ENCODE results near the gene ARL6IP6. TPM values are rescaled to one million over a fixed set of nuclear protein-coding genes. Genes with fewer than 3 reads are reported as not detected.

Gene ARL6IP6
- total RNA-seq, 4 donors from 2014 or later, result 6.5 to 20.2 (median 12.8) TPM

DNA sequence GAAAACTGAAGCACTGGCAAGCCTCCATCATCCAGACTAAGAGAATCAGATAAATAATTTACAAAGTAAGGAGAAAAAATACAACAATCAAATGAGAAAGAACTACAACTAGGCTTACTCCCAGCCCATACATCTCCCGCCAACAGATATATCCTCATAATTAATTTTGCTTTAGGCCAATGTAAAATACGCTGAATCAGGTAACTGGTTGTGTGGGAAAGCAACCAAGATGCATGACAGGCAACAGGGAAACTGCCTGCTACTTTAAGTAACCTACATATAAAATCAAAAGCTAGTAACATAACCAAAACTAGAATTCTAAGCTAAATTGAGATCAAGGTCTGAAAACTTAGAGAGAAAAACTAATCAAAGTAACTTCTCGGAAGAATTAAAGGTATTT is 22.7 kb upstream of the ARL6IP6 start:
- intact Hi-C loops (cut with DNase I), result no loop called here
- 99% methylated on average over 3 of the region's 3 CpGs for WGBS
- peaks cover 0 to 20% (median 12%) of the 10 kb centered on the region in 4 donors for H3K36me3 ChIP-seq
- H3K9me3 ChIP-seq, result no peaks in the 10 kb centered on the region
- no peak overlapping the region for H3K4me3 ChIP-seq
- TF ChIP-seq EP300 (IDR thresholded peaks at IDR 0.05), result no peak
- TF ChIP-seq, protein P1, sequence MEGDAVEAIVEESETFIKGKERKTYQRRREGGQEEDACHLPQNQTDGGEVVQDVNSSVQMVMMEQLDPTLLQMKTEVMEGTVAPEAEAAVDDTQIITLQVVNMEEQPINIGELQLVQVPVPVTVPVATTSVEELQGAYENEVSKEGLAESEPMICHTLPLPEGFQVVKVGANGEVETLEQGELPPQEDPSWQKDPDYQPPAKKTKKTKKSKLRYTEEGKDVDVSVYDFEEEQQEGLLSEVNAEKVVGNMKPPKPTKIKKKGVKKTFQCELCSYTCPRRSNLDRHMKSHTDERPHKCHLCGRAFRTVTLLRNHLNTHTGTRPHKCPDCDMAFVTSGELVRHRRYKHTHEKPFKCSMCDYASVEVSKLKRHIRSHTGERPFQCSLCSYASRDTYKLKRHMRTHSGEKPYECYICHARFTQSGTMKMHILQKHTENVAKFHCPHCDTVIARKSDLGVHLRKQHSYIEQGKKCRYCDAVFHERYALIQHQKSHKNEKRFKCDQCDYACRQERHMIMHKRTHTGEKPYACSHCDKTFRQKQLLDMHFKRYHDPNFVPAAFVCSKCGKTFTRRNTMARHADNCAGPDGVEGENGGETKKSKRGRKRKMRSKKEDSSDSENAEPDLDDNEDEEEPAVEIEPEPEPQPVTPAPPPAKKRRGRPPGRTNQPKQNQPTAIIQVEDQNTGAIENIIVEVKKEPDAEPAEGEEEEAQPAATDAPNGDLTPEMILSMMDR (IDR thresholded peaks at IDR 0.05), result no peak
- no peak for TF ChIP-seq POLR2AphosphoS5 (IDR thresholded peaks at IDR 0.05)
- TF ChIP-seq POLR2A (IDR thresholded peaks at IDR 0.05; ENCODE audit: low read depth), result no peak
- H3K4me1 ChIP-seq, result peaks cover 0 to 5% (median 0%) of the 10 kb centered on the region in 4 donors
- DNase-seq (ENCODE audit: extremely low spot score), result no peak
- H3K27ac ChIP-seq (replicated peaks in 1 of 4), result no peak overlapping the region
- no peaks in the 10 kb centered on the region for H3K27me3 ChIP-seq

DNA sequence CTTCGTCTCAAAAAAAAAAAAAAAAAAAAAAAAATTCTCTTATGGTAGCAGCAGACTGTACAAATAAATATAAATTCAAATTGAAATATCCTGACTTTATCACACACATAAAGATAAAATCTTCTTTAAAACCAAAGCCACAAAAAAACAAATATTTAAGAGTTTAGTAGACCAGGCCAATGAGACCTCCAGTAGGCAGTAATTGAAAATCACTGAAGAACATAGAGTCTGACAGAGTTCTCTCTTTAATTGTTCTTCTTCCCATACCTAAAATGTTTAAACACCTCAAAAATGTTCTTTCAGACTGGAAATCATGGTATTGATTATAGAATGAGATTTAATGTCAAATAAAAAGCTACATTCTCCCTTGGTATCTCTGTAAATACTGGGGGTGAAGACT is 21.9 kb upstream of the ARL6IP6 start:
- Histone ChIP-seq H3K4me3 (no peak overlapping the region), H3K9me3 (no peaks in the 10 kb centered on the region), H3K36me3 (peaks cover 0 to 20% (median 12%) of the 10 kb centered on the region in 4 donors), H3K27ac (replicated peaks in 1 of 4) (no peak overlapping the region), H3K27me3 (no peaks in the 10 kb centered on the region), H3K4me1 (peaks cover 0 to 5% (median 0%) of the 10 kb centered on the region in 4 donors)
- TF ChIP-seq EP300 (IDR thresholded peaks at IDR 0.05), result no peak
- TF ChIP-seq POLR2AphosphoS5 (IDR thresholded peaks at IDR 0.05), result no peak
- TF ChIP-seq POLR2A (IDR thresholded peaks at IDR 0.05; ENCODE audit: low read depth), result no peak
- TF ChIP-seq, protein P1 (IDR thresholded peaks at IDR 0.05), result no peak
- no peak for DNase-seq (ENCODE audit: extremely low spot score)
- intact Hi-C loops (cut with DNase I), result no loop called here
- 100% methylated on average over 1 of the region's 1 CpG for WGBS

DNA sequence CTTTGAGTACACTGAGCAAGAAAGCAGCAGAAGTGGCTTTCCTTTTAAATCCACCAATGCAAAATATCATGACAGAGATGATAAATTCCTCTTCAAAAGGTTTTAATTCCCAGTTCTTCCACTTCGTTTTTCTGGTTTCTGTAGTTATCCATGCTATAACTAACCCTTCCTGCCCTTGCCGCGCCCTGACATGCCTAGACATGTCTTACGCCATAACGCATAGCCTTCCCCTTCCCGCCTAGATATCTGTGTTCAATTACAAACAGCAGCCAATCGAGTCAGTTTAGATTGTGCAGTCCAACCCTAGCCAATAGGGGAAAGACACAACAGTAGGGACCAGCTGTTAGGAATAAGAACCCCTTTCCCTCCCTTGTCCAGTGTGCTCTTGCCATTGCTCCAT is 17.2 kb upstream of the ARL6IP6 start:
- no peak for DNase-seq (ENCODE audit: extremely low spot score)
- 95% methylated on average over 7 of the region's 7 CpGs for WGBS

DNA sequence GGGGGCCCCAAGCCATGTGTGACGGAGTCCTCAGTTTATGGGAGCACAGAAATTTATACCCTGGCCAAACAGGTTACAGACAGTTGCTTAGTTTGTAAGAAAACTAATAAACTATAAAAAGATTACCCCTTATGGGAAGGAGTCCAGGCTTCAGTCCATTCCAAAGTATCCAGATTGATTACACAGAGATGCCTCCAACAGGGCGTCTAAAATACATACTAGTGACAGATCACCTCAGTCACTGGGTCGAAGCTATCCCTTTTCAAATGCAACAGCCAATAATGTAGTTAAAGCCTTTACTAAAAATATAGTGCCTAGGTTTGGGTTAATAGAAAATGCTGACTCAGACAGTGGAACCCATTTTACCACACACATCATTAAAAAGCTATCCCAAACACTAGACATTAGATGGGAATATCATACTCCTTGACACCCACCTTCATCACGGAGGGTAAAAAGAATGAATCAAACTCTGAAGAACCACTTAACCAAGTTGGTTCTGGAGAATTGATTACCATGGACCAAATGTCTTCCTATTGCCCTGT is 11.9 kb upstream of the ARL6IP6 start:
- no peak overlapping the region for H3K4me3 ChIP-seq
- peaks cover 4 to 23% (median 12%) of the 10 kb centered on the region in 4 donors for H3K4me1 ChIP-seq
- peaks cover 0 to 18% (median 10%) of the 10 kb centered on the region in 4 donors for H3K36me3 ChIP-seq
- no peak overlapping the region for H3K27ac ChIP-seq (replicated peaks in 1 of 4)
- no peaks in the 10 kb centered on the region for H3K9me3 ChIP-seq
- no peak for TF ChIP-seq POLR2AphosphoS5 (IDR thresholded peaks at IDR 0.05)
- TF ChIP-seq POLR2A (IDR thresholded peaks at IDR 0.05; ENCODE audit: low read depth), result no peak
- TF ChIP-seq EP300 (IDR thresholded peaks at IDR 0.05), result no peak
- TF ChIP-seq, protein P1 (IDR thresholded peaks at IDR 0.05), result no peak
- WGBS, result 67% methylated on average over 4 of the region's 4 CpGs
- no peak for DNase-seq (ENCODE audit: extremely low spot score)
- intact Hi-C loops (cut with DNase I), result no loop called here
- H3K27me3 ChIP-seq, result no peaks in the 10 kb centered on the region

More for the DNA sequence above, 17.2 kb upstream of the ARL6IP6 start:
- Histone ChIP-seq H3K36me3 (peaks cover 0 to 9% (median 3%) of the 10 kb centered on the region in 4 donors), H3K4me3 (no peak overlapping the region), H3K4me1 (peaks cover 0 to 12% (median 2%) of the 10 kb centered on the region in 4 donors), H3K27me3 (no peaks in the 10 kb centered on the region), H3K27ac (replicated peaks in 1 of 4) (no peak overlapping the region), H3K9me3 (no peaks in the 10 kb centered on the region)
- TF ChIP-seq, protein P1 (IDR thresholded peaks at IDR 0.05), result no peak
- no peak for TF ChIP-seq POLR2AphosphoS5 (IDR thresholded peaks at IDR 0.05)
- TF ChIP-seq EP300 (IDR thresholded peaks at IDR 0.05), result no peak
- TF ChIP-seq POLR2A (IDR thresholded peaks at IDR 0.05; ENCODE audit: low read depth), result no peak
- intact Hi-C loops (cut with DNase I), result no loop called here

DNA sequence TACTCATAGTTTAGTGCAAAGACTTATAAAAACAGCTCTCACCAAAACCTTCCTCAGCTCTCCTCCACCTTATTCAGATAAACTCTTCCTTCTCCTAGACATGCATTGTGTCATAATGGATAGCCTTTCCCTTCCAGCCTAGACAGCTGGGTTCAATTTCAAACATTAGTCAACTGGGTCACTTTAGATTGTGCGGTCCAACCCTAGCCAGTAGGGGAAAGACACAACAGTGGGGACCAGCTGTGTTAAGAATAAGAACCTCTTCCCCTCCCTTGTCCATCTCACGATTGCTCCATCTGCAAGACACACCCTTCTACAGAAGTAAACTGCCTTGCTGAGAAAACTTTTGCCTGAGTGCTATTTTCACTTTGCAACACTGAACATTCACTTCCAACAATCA is 9.7 kb upstream of the ARL6IP6 start:
- Histone ChIP-seq H3K36me3 (peaks cover 0 to 36% (median 16%) of the 10 kb centered on the region in 4 donors), H3K27me3 (no peaks in the 10 kb centered on the region), H3K4me1 (peaks cover 4 to 23% (median 12%) of the 10 kb centered on the region in 4 donors), H3K27ac (replicated peaks in 1 of 4) (no peak overlapping the region), H3K4me3 (no peak overlapping the region), H3K9me3 (no peaks in the 10 kb centered on the region)
- 97% methylated on average over 2 of the region's 2 CpGs for WGBS
- intact Hi-C loops (cut with DNase I), result no loop called here
- TF ChIP-seq POLR2AphosphoS5 (IDR thresholded peaks at IDR 0.05) (no peak), EP300 (IDR thresholded peaks at IDR 0.05) (no peak), POLR2A (IDR thresholded peaks at IDR 0.05; ENCODE audit: low read depth) (no peak)
- TF ChIP-seq, protein P1 (IDR thresholded peaks at IDR 0.05), result no peak
- no peak for DNase-seq (ENCODE audit: extremely low spot score)

All from esophagus muscularis mucosa (tissue), 4 donors.